ENCODE data around the gene NPAS3. TPM values are rescaled to one million over a fixed set of nuclear protein-coding genes. Genes with fewer than 3 reads are reported as not detected.

NPAS3 gene
- total RNA-seq, 1 experiment from 2014 or later: 1.9 TPM

- Histone ChIP-seq H3K4me3 (no peak overlapping the region), H3K36me3 (no peaks in the 10 kb centered on the region), H3K27me3 (no peaks in the 10 kb centered on the region), H3K9me3 (no peaks in the 10 kb centered on the region)
- no peak for DNase-seq
These were observed 631.4 kb downstream of the NPAS3 start for GRCh38 chr14:33569821-33570687.

DNA sequence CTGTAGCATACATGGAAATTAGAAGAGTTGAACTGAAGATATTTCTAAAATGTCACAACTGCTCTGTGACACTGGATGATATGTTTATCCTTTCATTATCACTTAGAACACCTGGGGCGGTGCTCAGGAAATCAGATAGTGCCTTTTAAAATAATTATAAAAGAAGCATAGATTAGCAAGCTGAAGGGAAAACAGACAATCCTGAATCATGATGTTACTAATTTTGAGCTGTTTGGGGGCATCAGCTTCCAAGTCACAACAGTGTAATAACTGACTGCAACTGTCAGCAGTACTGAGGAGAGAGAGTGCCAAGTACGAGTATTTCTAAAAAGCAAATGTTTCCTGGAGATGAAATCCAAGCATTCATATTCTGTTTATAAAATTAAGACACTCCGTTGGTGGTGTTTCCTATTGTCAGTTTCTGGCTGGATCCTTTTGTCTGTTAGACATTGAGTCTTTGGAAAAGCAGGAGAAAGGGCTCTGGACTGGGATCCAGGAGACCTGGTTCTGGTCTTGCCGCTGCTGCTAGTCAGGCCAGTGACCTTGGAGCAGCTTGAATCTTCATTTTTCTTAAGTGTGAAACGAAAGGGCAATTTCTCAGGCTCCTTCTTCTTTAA lies 632.1 kb downstream of the NPAS3 start:
- H3K36me3 ChIP-seq: no peaks in the 10 kb centered on the region
- H3K27me3 ChIP-seq: no peaks in the 10 kb centered on the region
- no peak for DNase-seq
- H3K4me3 ChIP-seq: no peak overlapping the region
- H3K9me3 ChIP-seq: no peaks in the 10 kb centered on the region

DNA sequence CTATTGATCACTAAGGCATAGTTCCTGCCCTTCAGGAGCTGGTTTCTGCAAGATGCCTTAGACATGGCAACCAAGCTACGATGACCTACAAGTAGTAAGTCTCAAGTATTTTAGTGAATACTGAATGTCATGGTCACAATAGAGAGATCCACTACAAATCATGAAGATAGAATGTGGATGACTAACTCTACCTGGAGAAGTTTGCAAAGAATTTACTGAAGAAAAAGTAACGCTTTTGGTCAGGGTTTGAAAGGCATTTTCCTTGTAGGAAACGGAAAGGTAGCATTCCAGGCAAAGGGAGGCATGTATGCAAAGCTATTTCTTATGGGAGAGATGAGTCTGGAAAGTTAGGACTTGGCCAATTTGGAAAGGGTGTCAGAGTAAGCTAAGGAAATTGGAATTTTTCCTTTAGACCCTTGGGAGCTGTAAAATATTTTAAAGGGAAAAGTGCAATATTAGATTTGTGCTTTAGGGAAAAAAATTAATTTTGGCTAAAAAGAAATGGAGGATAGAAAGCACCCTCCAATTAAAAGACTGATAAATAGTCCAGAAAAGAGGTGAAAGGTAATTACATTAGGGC lies 634.7 kb downstream of the NPAS3 start:
- no peak for DNase-seq
- H3K4me3 ChIP-seq: no peak overlapping the region
- no peaks in the 10 kb centered on the region for H3K9me3 ChIP-seq
- H3K27me3 ChIP-seq: no peaks in the 10 kb centered on the region
- H3K36me3 ChIP-seq: no peaks in the 10 kb centered on the region

GRCh38 chr14:33576014-33576413 lies 637.3 kb downstream of the NPAS3 start:
- Histone ChIP-seq H3K36me3 (no peaks in the 10 kb centered on the region), H3K9me3 (no peaks in the 10 kb centered on the region), H3K27me3 (no peaks in the 10 kb centered on the region), H3K4me3 (no peak overlapping the region)
- DNase-seq: no peak

DNA sequence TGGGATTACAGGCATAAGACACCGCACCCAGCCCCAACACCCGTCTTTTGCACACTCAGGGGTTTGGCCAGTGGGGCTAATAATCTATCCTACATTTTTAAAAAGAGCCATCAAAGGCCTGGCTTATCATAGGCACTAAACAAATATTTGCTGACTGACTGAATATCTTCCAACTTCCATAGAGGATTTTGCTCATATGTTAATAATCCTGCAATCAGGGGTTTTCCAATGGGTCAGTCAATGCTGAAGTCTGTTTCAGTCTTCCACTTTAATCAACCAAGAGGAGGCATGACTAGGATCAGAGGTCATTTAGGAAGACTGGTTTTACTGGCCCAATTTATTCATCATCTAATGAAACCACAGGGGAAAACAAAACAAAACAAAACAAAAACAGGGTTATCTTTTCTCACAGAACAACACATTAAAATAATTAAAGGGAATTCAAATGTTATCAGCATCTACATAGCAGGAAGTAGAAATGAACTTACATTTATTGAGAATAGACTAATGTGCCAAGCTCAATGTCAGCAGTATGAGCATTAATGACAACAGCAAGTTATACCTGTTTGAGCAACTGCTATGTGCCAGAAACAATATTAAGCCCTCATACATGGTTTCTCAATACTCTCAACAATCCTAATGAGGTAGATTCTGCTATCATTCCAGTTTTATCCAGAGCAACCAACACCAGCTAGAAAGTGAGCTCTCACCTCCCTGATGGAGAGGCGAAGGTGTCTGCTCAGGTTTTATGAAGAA lies 640.0 kb downstream of the NPAS3 start:
- no peaks in the 10 kb centered on the region for H3K36me3 ChIP-seq
- no peaks in the 10 kb centered on the region for H3K27me3 ChIP-seq
- DNase-seq: no peak
- H3K4me3 ChIP-seq: no peak overlapping the region
- H3K9me3 ChIP-seq: no peaks in the 10 kb centered on the region

GRCh38 chr14:33580231-33580749 lies 641.6 kb downstream of the NPAS3 start:
- no peaks in the 10 kb centered on the region for H3K27me3 ChIP-seq
- no peaks in the 10 kb centered on the region for H3K36me3 ChIP-seq
- no peak overlapping the region for H3K4me3 ChIP-seq
- no peak for DNase-seq
- no peaks in the 10 kb centered on the region for H3K9me3 ChIP-seq

GRCh38 chr14:33580841-33581240 lies 642.2 kb downstream of the NPAS3 start:
- no peak for DNase-seq
- Histone ChIP-seq H3K9me3 (no peaks in the 10 kb centered on the region), H3K27me3 (no peaks in the 10 kb centered on the region), H3K4me3 (no peak overlapping the region), H3K36me3 (no peaks in the 10 kb centered on the region)

- no peak for DNase-seq
- Histone ChIP-seq H3K9me3 (no peaks in the 10 kb centered on the region), H3K36me3 (no peaks in the 10 kb centered on the region), H3K4me3 (no peak overlapping the region), H3K27me3 (no peaks in the 10 kb centered on the region)
These were observed 646.0 kb downstream of the NPAS3 start for GRCh38 chr14:33584697-33585096.

DNA sequence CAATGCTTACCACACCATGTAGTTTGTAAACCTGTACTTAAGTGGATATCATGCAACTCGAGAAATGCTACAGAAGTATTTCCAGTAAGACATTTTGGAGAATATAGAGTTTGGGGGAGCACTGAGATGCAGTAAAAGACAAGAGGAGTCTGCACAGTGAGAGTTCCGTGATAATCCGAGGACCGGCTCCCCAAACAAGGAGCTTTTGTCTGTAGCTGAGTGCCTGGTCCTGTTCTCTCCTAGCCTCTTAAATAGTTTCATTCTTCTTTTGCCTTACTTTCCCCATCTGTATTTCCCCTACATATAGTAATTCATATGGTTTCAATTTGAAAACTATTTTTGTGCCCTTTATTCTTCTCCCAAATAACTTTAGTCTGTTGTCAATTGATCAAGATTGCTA lies 648.1 kb downstream of the NPAS3 start:
- H3K36me3 ChIP-seq: no peaks in the 10 kb centered on the region
- H3K9me3 ChIP-seq: no peaks in the 10 kb centered on the region
- no peaks in the 10 kb centered on the region for H3K27me3 ChIP-seq
- no peak overlapping the region for H3K4me3 ChIP-seq
- DNase-seq: no peak

DNA sequence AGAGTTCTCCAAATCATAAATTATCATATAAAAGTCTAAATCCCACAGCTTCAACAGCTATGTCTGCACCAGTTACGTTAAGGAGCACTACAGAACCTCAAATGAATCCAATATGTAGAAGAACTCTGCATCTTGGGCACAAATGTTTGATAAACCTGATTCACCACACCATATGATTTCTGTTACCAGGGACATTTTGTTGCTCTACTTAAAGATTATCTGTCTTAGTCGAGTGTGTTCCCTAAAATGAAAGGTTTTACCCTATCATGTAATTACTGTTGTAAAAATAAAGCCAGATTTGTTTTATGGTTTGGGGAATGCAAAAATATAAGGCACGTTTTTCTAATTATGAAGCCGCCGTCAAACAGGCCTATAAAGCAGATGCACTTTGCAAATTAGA lies 649.1 kb downstream of the NPAS3 start:
- Histone ChIP-seq H3K9me3 (no peaks in the 10 kb centered on the region), H3K36me3 (no peaks in the 10 kb centered on the region), H3K4me3 (no peak overlapping the region), H3K27me3 (no peaks in the 10 kb centered on the region)
- DNase-seq: no peak

DNA sequence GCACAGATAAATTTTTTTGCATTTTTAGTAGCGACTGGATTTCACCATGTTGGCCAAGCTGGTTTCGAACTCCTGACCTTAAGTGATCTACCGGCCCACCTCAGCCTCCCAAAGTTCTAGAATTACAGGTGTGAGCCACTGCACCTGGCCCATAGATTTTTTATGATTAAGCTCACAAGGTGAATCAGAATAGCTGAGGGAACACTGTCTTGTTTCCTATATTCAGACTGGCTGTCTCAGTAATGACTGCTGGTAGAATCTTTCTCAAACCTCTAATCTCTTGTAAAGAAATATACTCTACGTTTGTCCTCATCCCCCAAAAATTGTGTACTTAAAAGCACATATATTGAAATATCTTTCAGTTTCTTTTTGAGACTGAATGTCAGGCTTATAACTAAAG lies 650.1 kb downstream of the NPAS3 start:
- H3K36me3 ChIP-seq: no peaks in the 10 kb centered on the region

GRCh38 chr14:33589334-33589733 lies 650.7 kb downstream of the NPAS3 start:
- H3K4me3 ChIP-seq: no peak overlapping the region
- DNase-seq: peak; percentile 34
- no peaks in the 10 kb centered on the region for H3K9me3 ChIP-seq
- no peaks in the 10 kb centered on the region for H3K27me3 ChIP-seq
- no peaks in the 10 kb centered on the region for H3K36me3 ChIP-seq

More for the DNA sequence above, 650.1 kb downstream of the NPAS3 start:
- Histone ChIP-seq H3K4me3 (no peak overlapping the region), H3K27me3 (no peaks in the 10 kb centered on the region), H3K9me3 (no peaks in the 10 kb centered on the region)
- no peak for DNase-seq

- Histone ChIP-seq H3K27me3 (no peaks in the 10 kb centered on the region), H3K36me3 (no peaks in the 10 kb centered on the region), H3K4me3 (no peak overlapping the region), H3K9me3 (no peaks in the 10 kb centered on the region)
- no peak for DNase-seq
These were observed 652.4 kb downstream of the NPAS3 start for GRCh38 chr14:33590891-33591630.

DNA sequence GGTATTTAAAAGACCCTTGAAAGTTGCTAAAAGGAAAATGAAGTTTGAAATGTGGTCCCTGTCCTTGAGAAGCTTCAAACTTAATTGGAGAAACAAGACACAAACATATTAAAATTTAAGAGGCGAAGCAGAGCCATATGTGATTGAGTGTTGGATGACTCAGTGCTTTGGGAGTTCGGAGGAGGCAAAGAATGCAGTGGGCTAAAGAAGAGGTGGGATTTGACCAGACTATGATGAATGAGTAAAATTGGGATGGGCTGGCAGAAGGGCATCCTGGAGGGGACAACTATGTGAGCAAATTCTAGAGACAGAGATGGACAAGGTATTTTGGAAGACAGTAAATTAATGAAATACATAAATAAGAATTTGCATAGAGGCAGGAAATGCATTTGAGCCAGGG lies 653.6 kb downstream of the NPAS3 start:
- Histone ChIP-seq H3K9me3 (no peaks in the 10 kb centered on the region), H3K27me3 (no peaks in the 10 kb centered on the region), H3K36me3 (no peaks in the 10 kb centered on the region), H3K4me3 (no peak overlapping the region)
- DNase-seq: no peak

DNA sequence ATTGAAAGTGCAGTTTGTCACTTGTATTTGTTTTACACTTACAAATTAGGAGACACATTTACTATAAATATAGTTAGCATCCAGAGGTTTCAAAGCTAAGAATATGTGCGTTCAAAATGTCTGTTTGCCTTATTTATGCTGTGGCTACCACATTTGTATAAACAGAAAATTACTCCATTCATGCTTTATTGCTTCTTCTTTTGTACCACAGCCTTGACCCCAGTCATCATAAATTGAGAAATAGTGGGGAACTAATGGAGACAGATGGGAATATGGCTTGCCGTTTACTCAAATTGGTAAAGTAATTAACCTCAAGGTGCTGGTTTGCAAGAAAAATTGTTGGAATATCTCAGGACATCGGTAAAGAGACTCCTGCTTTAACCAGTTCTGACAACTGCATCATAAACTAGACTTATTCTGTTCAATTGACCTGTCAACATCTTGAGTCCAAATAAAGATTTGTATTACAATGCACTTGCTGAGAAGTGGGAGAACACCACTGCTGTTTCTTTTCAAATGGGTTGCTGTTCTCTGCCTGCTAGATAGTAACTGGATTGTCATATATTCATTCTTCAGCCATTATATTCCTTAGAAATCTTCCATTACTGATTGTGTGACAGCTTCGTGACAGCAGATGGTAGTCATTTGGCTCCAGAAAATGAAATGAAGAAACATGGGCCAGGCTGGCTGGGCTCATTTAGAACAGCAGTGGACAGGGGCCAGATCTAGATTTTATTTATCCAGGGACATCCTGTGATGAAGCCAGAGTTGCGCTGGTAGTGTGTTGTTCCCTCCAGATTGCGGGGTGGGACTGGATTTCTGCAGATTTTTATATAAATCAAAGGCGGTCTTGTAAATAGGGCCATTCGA lies 657.8 kb downstream of the NPAS3 start:
- Histone ChIP-seq H3K9me3 (no peaks in the 10 kb centered on the region), H3K36me3 (no peaks in the 10 kb centered on the region), H3K4me3 (no peak overlapping the region), H3K27me3 (no peaks in the 10 kb centered on the region)
- DNase-seq: no peak

Measured in MG63 (cell line).